ENCODE results near the gene ELMOD1.

The ELMOD1 gene

GRCh38 chr11:107646783-107647182, 55.8 kb downstream of the ELMOD1 start:
- no peak for DNase-seq (ENCODE audit: low read depth)

GRCh38 chr11:107648242-107648641, 57.3 kb downstream of the ELMOD1 start:
- DNase-seq (ENCODE audit: low read depth), result no peak

GRCh38 chr11:107651672-107652071, 60.7 kb downstream of the ELMOD1 start:
- no peak for DNase-seq (ENCODE audit: low read depth)

- DNase-seq (ENCODE audit: low read depth), result no peak
These were observed 62.1 kb downstream of the ELMOD1 start for GRCh38 chr11:107653076-107653475.

- no peak for DNase-seq (ENCODE audit: low read depth)
These were observed 64.7 kb downstream of the ELMOD1 start for GRCh38 chr11:107655602-107656001.

- no peak for DNase-seq (ENCODE audit: low read depth)
These were observed 68.4 kb downstream of the ELMOD1 start for GRCh38 chr11:107659310-107659709.

GRCh38 chr11:107660066-107660465, 69.1 kb downstream of the ELMOD1 start:
- DNase-seq (ENCODE audit: low read depth), result no peak

- DNase-seq (ENCODE audit: low read depth), result no peak
These were observed 70.7 kb downstream of the ELMOD1 start for GRCh38 chr11:107661656-107662055.

- DNase-seq (ENCODE audit: low read depth), result no peak
These were observed 74.1 kb downstream of the ELMOD1 start for GRCh38 chr11:107665018-107665417.

GRCh38 chr11:107666911-107667613, 76.1 kb downstream of the ELMOD1 start:
- no peak for DNase-seq (ENCODE audit: low read depth)

GRCh38 chr11:107669191-107669740, 78.3 kb downstream of the ELMOD1 start:
- DNase-seq (ENCODE audit: low read depth), result no peak

- DNase-seq (ENCODE audit: low read depth), result no peak
These were observed 79.1 kb downstream of the ELMOD1 start for GRCh38 chr11:107669893-107670601.

- DNase-seq (ENCODE audit: low read depth), result no peak
These were observed 85.0 kb downstream of the ELMOD1 start for GRCh38 chr11:107675902-107676301.

GRCh38 chr11:107676336-107677057, 85.5 kb downstream of the ELMOD1 start:
- DNase-seq (ENCODE audit: low read depth), result no peak

GRCh38 chr11:107677924-107678631, 87.1 kb downstream of the ELMOD1 start:
- no peak for DNase-seq (ENCODE audit: low read depth)

- DNase-seq (ENCODE audit: low read depth), result no peak
These were observed 87.7 kb downstream of the ELMOD1 start for GRCh38 chr11:107678632-107678971.

GRCh38 chr11:107679255-107680024, 88.5 kb downstream of the ELMOD1 start:
- DNase-seq (ENCODE audit: low read depth), result no peak

GRCh38 chr11:107682171-107682570, 91.2 kb downstream of the ELMOD1 start:
- DNase-seq (ENCODE audit: low read depth), result no peak

- DNase-seq (ENCODE audit: low read depth), result no peak
These were observed 91.6 kb downstream of the ELMOD1 start for GRCh38 chr11:107682572-107682971.

- DNase-seq (ENCODE audit: low read depth), result no peak
These were observed 92.1 kb downstream of the ELMOD1 start for GRCh38 chr11:107683061-107683460.

GRCh38 chr11:107683807-107684206, 92.9 kb downstream of the ELMOD1 start:
- no peak for DNase-seq (ENCODE audit: low read depth)

Data from stimulated activated CD8-positive, alpha-beta memory T cell treated with anti-CD3 and anti-CD28 coated beads, Interleukin-7, amount 100 ng/mL, for 24 hours (primary cell).